ENCODE results near the gene TMEM131L.

The TMEM131L gene

GRCh38 chr4:153628796-153629315, 162.7 kb downstream of the TMEM131L start:
- Histone ChIP-seq H3K27me3 (ENCODE audit: insufficient read depth, low read length, poor library complexity, severe bottlenecking) (no peaks in the 10 kb centered on the region), H3K9ac (ENCODE audit: low read depth, low read length, poor library complexity, severe bottlenecking) (no peak overlapping the region), H3K4me1 (ENCODE audit: insufficient read depth, low read length, poor library complexity, severe bottlenecking) (no peaks in the 10 kb centered on the region), H3K9me2 (replicated peaks; ENCODE audit: low read depth, low read length) (no peaks in the 10 kb centered on the region), H3K4me2 (ENCODE audit: low read depth, low read length, poor library complexity, severe bottlenecking) (no peak overlapping the region), H3K79me2 (ENCODE audit: insufficient read depth, low read length) (no peaks in the 10 kb centered on the region), H4K20me1 (ENCODE audit: insufficient read depth, low read length, poor library complexity, severe bottlenecking) (no peaks in the 10 kb centered on the region), H3K4me3 (ENCODE audit: low read length, poor library complexity, severe bottlenecking) (no peak overlapping the region), H3K9me3 (ENCODE audit: insufficient read depth, low read depth, low read length) (no peaks in the 10 kb centered on the region), H3F3A (ENCODE audit: low read depth) (no peaks in the 10 kb centered on the region), H3K36me3 (ENCODE audit: insufficient read depth, low read length) (peaks cover 93% of the 10 kb centered on the region), H2AFZ (ENCODE audit: low read length) (no peak overlapping the region)
- TF ChIP-seq CTCF (conservative IDR thresholded peaks at IDR 0.05; ENCODE audit: low read length): no peak
- no peak for TF ChIP-seq EZH2phosphoT487 (IDR thresholded peaks at IDR 0.05; ENCODE audit: borderline replicate concordance)

GRCh38 chr4:153629776-153630175, 163.6 kb downstream of the TMEM131L start:
- no peak overlapping the region for H3K9ac ChIP-seq (ENCODE audit: low read depth, low read length, poor library complexity, severe bottlenecking)
- no peaks in the 10 kb centered on the region for H3F3A ChIP-seq (ENCODE audit: low read depth)
- no peak overlapping the region for H3K4me2 ChIP-seq (ENCODE audit: low read depth, low read length, poor library complexity, severe bottlenecking)
- H3K4me1 ChIP-seq (ENCODE audit: insufficient read depth, low read length, poor library complexity, severe bottlenecking): no peaks in the 10 kb centered on the region
- H2AFZ ChIP-seq (ENCODE audit: low read length): no peak overlapping the region
- no peak for TF ChIP-seq EZH2phosphoT487 (IDR thresholded peaks at IDR 0.05; ENCODE audit: borderline replicate concordance)
- no peak for TF ChIP-seq CTCF (conservative IDR thresholded peaks at IDR 0.05; ENCODE audit: low read length)
- no peaks in the 10 kb centered on the region for H3K9me2 ChIP-seq (replicated peaks; ENCODE audit: low read depth, low read length)
- H3K4me3 ChIP-seq (ENCODE audit: low read length, poor library complexity, severe bottlenecking): no peak overlapping the region
- no peaks in the 10 kb centered on the region for H3K79me2 ChIP-seq (ENCODE audit: insufficient read depth, low read length)
- peaks cover 95% of the 10 kb centered on the region for H3K36me3 ChIP-seq (ENCODE audit: insufficient read depth, low read length)
- H4K20me1 ChIP-seq (ENCODE audit: insufficient read depth, low read length, poor library complexity, severe bottlenecking): no peaks in the 10 kb centered on the region
- H3K27me3 ChIP-seq (ENCODE audit: insufficient read depth, low read length, poor library complexity, severe bottlenecking): no peaks in the 10 kb centered on the region
- H3K9me3 ChIP-seq (ENCODE audit: insufficient read depth, low read depth, low read length): no peaks in the 10 kb centered on the region

GRCh38 chr4:153634738-153635353, 168.7 kb downstream of the TMEM131L start:
- Histone ChIP-seq H3K4me1 (ENCODE audit: insufficient read depth, low read length, poor library complexity, severe bottlenecking) (no peaks in the 10 kb centered on the region), H2AFZ (ENCODE audit: low read length) (no peak overlapping the region), H3K9me3 (ENCODE audit: insufficient read depth, low read depth, low read length) (no peaks in the 10 kb centered on the region), H3K36me3 (ENCODE audit: insufficient read depth, low read length) (peaks cover 69% of the 10 kb centered on the region; the same call in 1 of the 2 replicates), H3F3A (ENCODE audit: low read depth) (0 out of 2 replicates have a peak, but pooled peaks cover 4% of the 10 kb centered on the region), H3K4me3 (ENCODE audit: low read length, poor library complexity, severe bottlenecking) (no peak overlapping the region), H3K9ac (ENCODE audit: low read depth, low read length, poor library complexity, severe bottlenecking) (no peak overlapping the region), H3K79me2 (ENCODE audit: insufficient read depth, low read length) (no peaks in the 10 kb centered on the region), H4K20me1 (ENCODE audit: insufficient read depth, low read length, poor library complexity, severe bottlenecking) (peaks cover 3% of the 10 kb centered on the region), H3K4me2 (ENCODE audit: low read depth, low read length, poor library complexity, severe bottlenecking) (no peak overlapping the region), H3K27me3 (ENCODE audit: insufficient read depth, low read length, poor library complexity, severe bottlenecking) (no peaks in the 10 kb centered on the region), H3K9me2 (replicated peaks; ENCODE audit: low read depth, low read length) (no peaks in the 10 kb centered on the region)
- TF ChIP-seq CTCF (conservative IDR thresholded peaks at IDR 0.05; ENCODE audit: low read length) (peak; percentile 84), EZH2phosphoT487 (IDR thresholded peaks at IDR 0.05; ENCODE audit: borderline replicate concordance) (no peak)
